ENCODE results near the gene CAMK1D.

Gene CAMK1D

GRCh38 chr10:12547301-12547771 is 198.0 kb downstream of the CAMK1D start:
- Histone ChIP-seq H3K4me2 (no peak overlapping the region), H3K4me1 (peaks cover 5% of the 10 kb centered on the region; the same call in 1 of the 2 replicates), H3K4me3 (no peak overlapping the region), H3K9me3 (peaks cover 27% of the 10 kb centered on the region), H3K27me3 (no peaks in the 10 kb centered on the region), H3K36me3 (peaks cover 8% of the 10 kb centered on the region), H3K27ac (no peak overlapping the region), H3K9ac (no peak overlapping the region), H4K20me1 (no peaks in the 10 kb centered on the region)
- TF ChIP-seq Cebpa-rat (IDR thresholded peaks at IDR 0.05) = no peak

DNA sequence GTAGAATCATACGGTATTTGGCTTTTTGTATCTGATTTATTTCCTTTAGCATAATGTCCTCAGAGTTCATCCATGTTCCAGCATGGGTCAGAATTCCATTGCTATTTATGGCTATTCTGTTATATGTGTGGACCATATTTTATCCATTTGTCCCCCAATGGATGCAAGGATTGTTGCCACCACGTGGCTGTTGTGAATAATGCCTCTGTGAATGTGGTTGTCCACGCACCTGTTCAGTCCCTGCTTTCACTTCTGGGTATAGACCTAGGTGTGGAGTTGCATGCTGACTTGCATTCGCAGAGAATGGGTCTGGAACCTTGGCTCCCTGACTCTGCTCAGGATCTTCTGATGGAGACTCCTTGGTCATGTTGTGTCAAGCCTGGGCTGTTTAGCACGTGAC is 199.9 kb downstream of the CAMK1D start:
- H3K4me3 ChIP-seq = no peak overlapping the region
- no peak overlapping the region for H3K9ac ChIP-seq
- no peaks in the 10 kb centered on the region for H3K27me3 ChIP-seq
- peaks cover 5% of the 10 kb centered on the region; the same call in 1 of the 2 replicates for H3K4me1 ChIP-seq
- H3K27ac ChIP-seq = no peak overlapping the region
- no peak for TF ChIP-seq Cebpa-rat (IDR thresholded peaks at IDR 0.05)
- no peaks in the 10 kb centered on the region for H4K20me1 ChIP-seq
- H3K9me3 ChIP-seq = peaks cover 27% of the 10 kb centered on the region
- peaks cover 20% of the 10 kb centered on the region for H3K36me3 ChIP-seq
- no peak overlapping the region for H3K4me2 ChIP-seq

- Histone ChIP-seq H3K4me1 (peaks cover 5% of the 10 kb centered on the region; the same call in 1 of the 2 replicates), H3K9ac (no peak overlapping the region), H3K27me3 (no peaks in the 10 kb centered on the region), H3K36me3 (peaks cover 27% of the 10 kb centered on the region), H4K20me1 (no peaks in the 10 kb centered on the region), H3K4me3 (no peak overlapping the region), H3K9me3 (peaks cover 22% of the 10 kb centered on the region), H3K4me2 (no peak overlapping the region), H3K27ac (no peak overlapping the region)
- no peak for TF ChIP-seq Cebpa-rat (IDR thresholded peaks at IDR 0.05)
Observed at GRCh38 chr10:12550994-12551393, 201.6 kb downstream of the CAMK1D start.

- H3K9me3 ChIP-seq = peaks cover 1% of the 10 kb centered on the region
- no peak overlapping the region for H3K27ac ChIP-seq
- no peak overlapping the region for H3K9ac ChIP-seq
- H3K4me2 ChIP-seq = no peak overlapping the region
- peaks cover 20% of the 10 kb centered on the region; the same call in 1 of the 2 replicates for H3K36me3 ChIP-seq
- no peaks in the 10 kb centered on the region for H3K27me3 ChIP-seq
- peaks cover under 1% of the 10 kb centered on the region for H3K4me1 ChIP-seq
- no peaks in the 10 kb centered on the region for H4K20me1 ChIP-seq
- no peak for TF ChIP-seq Cebpa-rat (IDR thresholded peaks at IDR 0.05)
- no peak overlapping the region for H3K4me3 ChIP-seq
Observed at GRCh38 chr10:12556039-12556438, 206.7 kb downstream of the CAMK1D start.

DNA sequence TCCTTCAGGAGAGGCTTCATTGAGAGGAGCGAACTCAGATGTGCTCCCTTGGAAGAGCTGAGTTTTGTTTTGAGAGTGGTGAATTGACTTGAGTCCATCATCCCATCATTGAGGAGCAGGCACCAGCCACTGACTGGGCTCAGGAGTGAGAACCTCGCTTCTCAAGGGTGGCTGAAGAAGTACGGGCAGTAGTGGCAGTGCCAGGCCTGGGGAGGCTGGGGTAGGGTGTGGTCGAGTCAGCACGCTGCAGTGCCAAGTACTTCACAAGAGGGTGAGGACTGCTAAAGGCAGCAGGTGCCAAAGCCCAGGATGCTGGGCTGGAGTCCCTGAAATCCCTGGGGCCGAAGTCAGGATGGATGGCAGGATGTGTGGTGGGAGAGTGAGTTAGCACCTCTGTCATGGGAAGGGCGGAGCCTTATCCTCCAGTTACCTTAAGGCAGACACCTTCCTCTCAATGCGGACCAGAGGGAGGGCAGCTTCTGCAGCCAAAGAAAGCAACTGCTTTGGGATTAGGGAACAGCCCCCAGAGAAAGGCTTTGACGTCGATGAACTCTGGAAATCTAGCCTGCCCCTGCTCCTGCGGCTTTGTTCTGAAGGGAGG is 210.3 kb downstream of the CAMK1D start:
- peaks cover 5% of the 10 kb centered on the region; the same call in 1 of the 2 replicates for H3K36me3 ChIP-seq
- peaks cover 14% of the 10 kb centered on the region for H3K4me1 ChIP-seq
- H3K9me3 ChIP-seq = no peaks in the 10 kb centered on the region
- no peak overlapping the region for H3K27ac ChIP-seq
- no peak overlapping the region for H3K4me2 ChIP-seq
- no peaks in the 10 kb centered on the region for H4K20me1 ChIP-seq
- H3K4me3 ChIP-seq = no peak overlapping the region
- H3K9ac ChIP-seq = no peak overlapping the region
- H3K27me3 ChIP-seq = no peaks in the 10 kb centered on the region
- no peak for TF ChIP-seq Cebpa-rat (IDR thresholded peaks at IDR 0.05)

GRCh38 chr10:12561307-12561706 is 212.0 kb downstream of the CAMK1D start:
- H3K36me3 ChIP-seq = no peaks in the 10 kb centered on the region
- H3K27ac ChIP-seq = no peak overlapping the region
- H4K20me1 ChIP-seq = no peaks in the 10 kb centered on the region
- no peak for TF ChIP-seq Cebpa-rat (IDR thresholded peaks at IDR 0.05)
- no peaks in the 10 kb centered on the region for H3K27me3 ChIP-seq
- H3K4me3 ChIP-seq = no peak overlapping the region
- no peak overlapping the region for H3K9ac ChIP-seq
- no peaks in the 10 kb centered on the region for H3K9me3 ChIP-seq
- H3K4me2 ChIP-seq = peak overlapping the region; percentile 43; the same call in 1 of the 2 replicates
- H3K4me1 ChIP-seq = peaks cover 14% of the 10 kb centered on the region

DNA sequence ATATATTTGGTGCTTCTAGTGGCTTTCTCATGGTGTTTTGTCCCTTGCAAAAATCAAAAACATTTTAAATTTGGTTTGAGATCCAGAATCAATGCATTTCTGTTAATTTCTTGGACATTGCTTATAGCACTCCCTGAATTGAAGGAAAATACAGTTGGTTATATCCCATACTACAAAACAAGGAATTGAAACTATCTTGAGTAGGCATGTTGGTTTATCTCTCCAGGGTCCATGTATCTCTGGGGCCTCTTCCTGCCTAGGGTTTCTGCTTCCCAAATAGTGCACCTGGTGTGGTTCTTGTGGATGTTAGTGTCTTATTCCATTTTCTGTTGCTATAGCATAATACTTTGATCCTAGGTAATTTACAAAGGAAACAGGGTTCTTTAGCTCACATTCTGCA is 212.4 kb downstream of the CAMK1D start:
- H3K27me3 ChIP-seq = no peaks in the 10 kb centered on the region
- peaks cover 14% of the 10 kb centered on the region for H3K4me1 ChIP-seq
- TF ChIP-seq Cebpa-rat (IDR thresholded peaks at IDR 0.05) = no peak
- no peaks in the 10 kb centered on the region for H4K20me1 ChIP-seq
- H3K4me2 ChIP-seq = peak overlapping the region; percentile 43; the same call in 1 of the 2 replicates
- no peak overlapping the region for H3K4me3 ChIP-seq
- H3K9me3 ChIP-seq = no peaks in the 10 kb centered on the region
- H3K9ac ChIP-seq = no peak overlapping the region
- H3K36me3 ChIP-seq = no peaks in the 10 kb centered on the region
- H3K27ac ChIP-seq = no peak overlapping the region; the same call in 1 of the 2 replicates

GRCh38 chr10:12563489-12563888 is 214.1 kb downstream of the CAMK1D start:
- Histone ChIP-seq H3K4me2 (no peak overlapping the region), H3K4me1 (peaks cover 14% of the 10 kb centered on the region), H3K9me3 (no peaks in the 10 kb centered on the region), H3K4me3 (no peak overlapping the region), H3K27ac (no peak overlapping the region), H4K20me1 (no peaks in the 10 kb centered on the region), H3K9ac (no peak overlapping the region), H3K27me3 (no peaks in the 10 kb centered on the region), H3K36me3 (no peaks in the 10 kb centered on the region)
- TF ChIP-seq Cebpa-rat (IDR thresholded peaks at IDR 0.05) = no peak

- Histone ChIP-seq H3K36me3 (no peaks in the 10 kb centered on the region), H3K4me1 (peaks cover 14% of the 10 kb centered on the region), H3K27ac (no peak overlapping the region), H4K20me1 (no peaks in the 10 kb centered on the region), H3K9me3 (no peaks in the 10 kb centered on the region), H3K4me2 (no peak overlapping the region), H3K4me3 (no peak overlapping the region), H3K27me3 (no peaks in the 10 kb centered on the region), H3K9ac (no peak overlapping the region)
- no peak for TF ChIP-seq Cebpa-rat (IDR thresholded peaks at IDR 0.05)
Observed at GRCh38 chr10:12564173-12564572, 214.8 kb downstream of the CAMK1D start.

GRCh38 chr10:12566161-12567115 is 217.1 kb downstream of the CAMK1D start:
- H4K20me1 ChIP-seq = no peaks in the 10 kb centered on the region
- no peaks in the 10 kb centered on the region for H3K36me3 ChIP-seq
- peaks cover 9% of the 10 kb centered on the region for H3K4me1 ChIP-seq
- H3K4me3 ChIP-seq = no peak overlapping the region
- no peak for TF ChIP-seq Cebpa-rat (IDR thresholded peaks at IDR 0.05)
- no peak overlapping the region for H3K9ac ChIP-seq
- no peaks in the 10 kb centered on the region for H3K27me3 ChIP-seq
- no peak overlapping the region for H3K27ac ChIP-seq
- no peak overlapping the region for H3K4me2 ChIP-seq
- H3K9me3 ChIP-seq = peaks cover 20% of the 10 kb centered on the region
